Right lung (tissue), 5 donors: ENCODE data around the gene CTNNAL1. TPM values are rescaled to one million over a fixed set of nuclear protein-coding genes. Genes with fewer than 3 reads are reported as not detected.
"Not testable (repeated sequence)": the region's sequence is repeated elsewhere in the genome, so short reads cannot be mapped to it uniquely, and the experiment has no call there.

Source experiments
- DNase-seq, 2 donors: peaks; one replicate each; pipeline ENCODE4 v3.0.0-alpha.2; 2013
- polyA plus RNA-seq, 5 donors: library from polyadenylated mRNA; unstranded; fragments of 120-200 nt; gene quantifications; one replicate each; pipeline versions ENCODE4 v1.2.1 to v1.2.3, GENCODE V29; 2013; ENCODE audit warnings: inconsistent platforms in 1 of 5, low replicate concordance in 1 of 5; ENCODE audit not compliant: insufficient read length in 5 of 5, insufficient read depth in 1 of 5

CTNNAL1 gene
- polyA plus RNA-seq, 5 donors, result 74.8 to 94.0 (median 88.1) TPM

DNA sequence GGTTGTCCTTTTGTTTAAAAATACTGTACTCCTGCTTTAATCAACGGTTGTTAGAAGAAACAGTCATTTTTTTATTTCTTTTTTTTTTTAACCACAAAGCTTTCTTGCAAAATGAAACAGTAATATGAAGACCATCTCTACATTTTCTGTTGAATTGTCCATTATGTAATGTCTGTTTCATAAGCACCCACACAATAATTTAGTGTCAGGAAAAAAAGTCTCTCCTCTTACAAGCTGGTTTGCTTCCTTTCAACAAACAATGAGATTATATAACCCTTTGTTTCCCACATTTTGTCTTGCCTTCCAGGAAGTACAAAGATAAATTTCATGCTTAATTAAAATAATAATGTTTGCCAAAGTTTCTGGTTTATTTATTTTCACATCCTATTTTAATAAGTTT lies 16.7 kb downstream of the CTNNAL1 start:
- no peak for DNase-seq

DNA sequence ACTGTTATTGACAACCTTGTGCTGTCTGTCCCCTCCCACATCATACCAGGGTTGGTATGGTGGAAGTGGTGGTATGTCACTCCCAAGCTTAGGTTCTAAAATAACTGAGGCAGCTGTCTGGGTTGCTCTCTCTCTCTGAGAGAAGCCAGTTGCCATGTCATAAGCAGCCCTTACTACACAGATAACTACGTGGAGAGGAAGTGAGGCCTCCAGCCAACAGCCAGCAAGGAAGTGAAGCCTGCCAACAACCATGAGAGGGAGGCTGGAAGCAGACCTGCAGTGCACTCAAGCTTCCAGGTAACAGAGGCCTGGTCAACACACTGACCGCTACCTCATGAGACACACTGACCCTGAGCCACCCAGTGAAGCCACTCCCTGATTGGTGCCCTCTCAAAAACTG lies 18.6 kb downstream of the CTNNAL1 start:
- no peak for DNase-seq

DNA sequence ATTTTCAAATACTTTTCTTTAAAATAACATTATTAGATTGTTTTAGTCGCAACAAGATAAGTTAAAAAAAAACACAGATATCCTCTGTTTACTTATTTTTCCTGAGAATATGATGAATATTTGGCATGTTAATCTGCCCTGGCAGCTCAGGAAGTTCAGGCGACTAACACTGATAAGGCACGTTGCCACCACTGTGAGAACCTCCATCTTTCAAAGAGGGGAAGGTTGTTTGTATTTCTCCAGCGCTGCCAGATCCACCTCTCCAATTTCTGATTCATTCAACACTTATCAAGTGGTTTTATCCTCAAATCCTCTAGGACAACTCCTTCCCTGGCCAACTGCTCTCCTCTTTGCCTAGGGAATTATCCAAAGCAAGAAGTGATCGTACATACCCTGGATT lies 21.8 kb downstream of the CTNNAL1 start:
- DNase-seq, result no peak

DNA sequence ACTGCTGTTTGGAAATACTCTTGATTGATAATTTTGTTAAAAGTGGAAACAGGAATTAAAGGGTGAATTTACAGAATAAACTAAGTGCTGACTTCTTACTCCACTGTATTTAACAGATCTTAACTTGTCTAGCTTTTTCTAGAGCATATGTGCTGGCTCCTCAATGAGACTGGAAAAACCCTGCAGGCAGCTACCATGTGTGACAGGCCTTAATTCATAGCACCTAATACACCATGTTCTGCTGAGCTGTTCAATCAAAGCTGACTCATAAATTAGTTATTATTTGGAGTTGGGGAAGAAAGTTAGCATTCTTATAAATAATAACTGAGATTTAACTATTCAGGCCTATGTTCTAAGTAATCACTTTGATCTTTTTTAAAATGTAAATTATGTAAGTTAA lies 29.4 kb downstream of the CTNNAL1 start:
- DNase-seq, result no peak

DNA sequence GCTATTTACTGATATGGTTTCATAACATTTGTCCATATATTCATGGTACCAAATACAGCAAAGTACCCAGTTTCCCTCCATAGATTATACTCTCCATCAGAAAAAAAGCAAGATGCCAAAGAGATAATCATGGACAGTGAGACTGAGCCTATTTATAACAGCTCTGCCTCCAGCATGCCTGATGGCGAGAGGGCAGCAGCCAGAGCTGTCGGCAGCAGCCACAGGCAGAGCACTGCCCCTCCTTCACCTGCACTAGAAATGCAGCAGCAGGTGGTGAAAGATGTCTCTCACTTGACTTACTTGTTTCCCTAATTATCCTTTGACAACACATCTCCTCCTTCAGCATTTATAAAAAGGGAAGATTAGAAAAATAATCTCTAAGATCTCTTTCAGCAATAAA lies 32.4 kb downstream of the CTNNAL1 start:
- no peak for DNase-seq

DNA sequence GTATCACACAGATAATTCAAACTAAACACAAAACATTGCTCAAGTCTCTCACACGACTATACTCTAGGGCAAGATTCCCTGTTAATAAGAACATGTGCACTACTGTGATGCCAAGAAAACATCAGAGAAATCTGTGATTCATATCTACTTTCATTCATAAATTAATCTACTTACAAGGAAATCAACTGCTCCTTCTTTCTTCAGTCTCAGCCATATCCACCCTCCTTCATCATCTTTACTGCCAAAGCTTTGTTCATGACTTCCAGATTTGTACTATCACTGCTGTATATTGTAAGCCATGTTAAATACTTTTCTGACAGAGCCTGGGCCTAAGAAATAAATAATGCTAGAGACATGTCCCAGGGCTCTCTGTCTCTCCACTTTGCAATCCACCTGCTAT lies 35.1 kb downstream of the CTNNAL1 start:
- DNase-seq, result no peak

DNA sequence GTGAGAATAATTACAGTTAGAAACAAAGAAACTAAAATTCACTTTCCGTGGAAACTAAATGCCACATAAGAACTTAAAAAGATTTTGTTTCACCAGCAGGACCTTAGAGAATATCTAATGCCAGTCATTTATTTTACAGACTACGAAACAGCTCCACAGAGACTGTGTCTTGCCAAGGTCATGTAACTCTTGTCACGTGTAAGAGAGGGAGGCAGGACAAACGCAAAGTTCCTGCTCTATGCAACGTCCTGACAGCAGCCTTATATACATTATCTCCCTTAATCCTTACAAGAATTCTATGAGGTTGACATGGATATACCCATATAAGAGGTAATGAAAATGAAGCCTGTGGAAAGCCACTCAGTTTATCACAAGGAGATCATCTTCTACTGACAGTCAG lies 39.4 kb downstream of the CTNNAL1 start:
- DNase-seq, result peak; percentile 28 to 35

DNA sequence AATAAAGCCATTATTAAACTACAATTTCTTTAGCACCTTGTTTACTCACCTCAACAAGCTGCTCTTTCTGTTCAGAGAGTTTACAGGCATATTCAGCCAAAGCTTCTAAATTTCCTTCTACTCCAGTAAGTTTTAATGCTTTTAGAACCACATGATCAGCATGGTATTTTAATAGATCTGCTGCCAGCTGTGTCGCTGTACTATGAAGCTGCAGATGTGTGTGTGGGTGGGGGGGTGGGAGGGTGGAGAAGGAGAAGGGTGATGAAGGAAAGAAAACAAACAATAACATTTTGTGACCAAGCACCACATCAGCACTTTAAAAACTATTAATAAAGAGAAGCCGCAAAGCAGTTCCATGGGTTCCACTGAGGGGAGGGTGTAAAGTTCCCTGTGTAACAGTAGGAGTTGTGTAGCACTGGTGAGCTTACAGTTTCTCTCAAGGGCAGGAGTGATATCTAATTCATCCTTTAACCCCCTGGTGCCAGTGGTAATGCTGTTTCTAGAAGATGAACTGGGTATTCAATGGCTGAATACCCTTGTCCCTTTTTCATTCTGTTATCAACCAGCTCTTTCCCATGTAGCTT lies 40.6 kb downstream of the CTNNAL1 start:
- peak; percentile 44 to 57 for DNase-seq

DNA sequence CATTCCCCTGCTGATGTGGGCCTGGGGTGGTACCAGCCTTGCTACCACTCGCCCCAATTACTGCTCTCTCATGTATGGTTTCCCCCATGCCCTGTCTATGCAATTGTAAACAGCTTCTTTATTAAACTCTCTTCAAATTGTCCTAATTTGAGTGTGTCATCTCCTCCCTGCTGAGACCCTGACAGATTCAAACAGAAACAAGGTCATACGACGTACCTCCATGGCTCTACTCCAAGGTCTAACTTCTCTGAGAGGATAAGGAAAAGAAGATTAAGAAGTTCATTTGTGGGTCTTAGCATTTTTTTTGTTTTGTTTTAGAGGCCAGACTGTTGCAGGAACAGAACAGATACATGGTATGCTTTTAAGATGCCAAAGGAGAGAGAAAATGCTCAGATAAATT lies 41.1 kb downstream of the CTNNAL1 start:
- DNase-seq, result no peak

DNA sequence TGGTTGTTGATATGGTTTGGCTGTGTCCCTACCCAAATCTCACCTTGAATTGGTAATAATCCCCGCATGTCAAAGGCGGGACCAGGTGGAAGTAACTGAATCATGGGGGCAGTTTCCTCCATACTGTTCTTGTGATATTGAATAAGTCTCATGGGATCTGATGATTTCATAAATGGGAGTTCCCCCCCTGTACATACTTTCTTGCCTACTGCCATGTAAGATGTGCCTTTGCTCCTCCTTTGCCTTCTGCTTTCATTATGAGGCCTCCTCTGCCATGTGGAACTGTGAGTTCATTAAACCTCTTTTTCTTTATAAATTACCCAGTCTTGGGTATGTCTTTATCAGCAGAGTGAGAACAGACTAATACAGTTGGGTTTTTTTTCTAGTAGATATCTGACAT lies 41.9 kb downstream of the CTNNAL1 start:
- not testable (repeated sequence) for DNase-seq

DNA sequence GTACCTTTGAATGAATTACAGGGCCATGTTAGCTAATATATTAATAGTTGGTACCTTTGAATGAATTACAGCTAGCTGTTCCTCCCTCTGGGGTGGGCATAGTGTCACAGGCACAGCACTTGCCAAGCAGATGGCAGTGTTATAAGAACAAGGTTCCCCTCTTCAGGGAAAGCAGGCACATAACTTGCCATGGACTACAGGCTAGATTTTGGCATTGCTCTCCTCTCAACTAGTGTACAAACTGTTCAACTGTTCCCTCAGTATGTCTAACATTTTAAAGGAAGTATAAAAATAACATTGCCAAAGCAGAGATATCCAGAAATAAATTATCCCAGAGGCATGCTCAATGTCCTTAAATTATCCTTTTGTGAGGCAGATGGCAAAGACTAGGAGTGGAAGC lies 45.4 kb downstream of the CTNNAL1 start:
- DNase-seq, result no peak

DNA sequence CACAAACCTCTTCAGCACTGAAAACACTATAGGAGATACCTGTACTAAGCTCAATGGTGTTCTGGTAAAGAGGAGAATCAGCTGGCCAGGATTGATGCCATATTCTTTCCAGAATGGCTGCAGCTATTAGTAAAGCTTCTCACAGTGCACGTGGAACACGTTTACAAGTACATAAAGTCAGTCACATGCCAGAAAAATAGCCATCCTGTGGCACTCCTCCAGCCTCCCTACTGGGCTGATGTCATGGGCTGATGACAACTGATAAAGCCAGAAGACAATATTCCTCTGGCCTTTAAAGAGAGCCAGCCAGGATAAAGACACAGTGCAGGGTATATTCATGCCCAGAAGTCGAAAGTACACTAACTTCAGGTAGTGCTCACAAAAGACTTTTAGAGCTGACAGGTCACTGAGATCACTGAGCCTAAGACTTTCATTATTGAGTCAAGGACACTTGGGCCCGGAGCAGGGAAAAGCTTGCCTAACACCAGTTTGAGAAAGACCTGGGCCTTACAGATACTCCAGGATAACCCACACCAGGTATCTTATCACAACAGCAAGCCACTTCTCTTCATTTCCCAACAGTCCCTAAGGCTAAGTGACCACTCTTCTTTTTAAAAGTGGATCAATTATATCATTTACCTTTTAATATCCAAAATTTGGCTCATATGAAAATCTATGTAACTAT lies 49.7 kb downstream of the CTNNAL1 start:
- no peak for DNase-seq

DNA sequence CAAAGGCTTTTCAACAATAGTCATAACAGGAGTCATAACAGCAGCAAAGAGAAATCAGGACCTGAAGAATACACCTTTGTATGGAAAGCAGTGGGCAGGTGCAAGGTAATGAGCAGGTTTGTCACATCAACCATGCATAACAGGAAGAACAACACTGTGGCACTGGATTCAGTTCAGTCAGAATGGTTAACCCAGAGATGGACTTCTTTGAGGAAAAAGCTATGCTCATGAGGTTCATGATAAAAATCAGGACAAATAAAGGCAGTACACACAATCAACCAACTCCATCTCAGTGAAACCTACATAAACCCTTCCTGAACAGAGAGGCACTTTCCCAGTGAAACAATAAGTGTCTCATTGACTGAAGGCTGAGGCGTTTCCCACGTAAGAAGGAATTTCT lies 52.1 kb downstream of the CTNNAL1 start:
- no peak for DNase-seq

DNA sequence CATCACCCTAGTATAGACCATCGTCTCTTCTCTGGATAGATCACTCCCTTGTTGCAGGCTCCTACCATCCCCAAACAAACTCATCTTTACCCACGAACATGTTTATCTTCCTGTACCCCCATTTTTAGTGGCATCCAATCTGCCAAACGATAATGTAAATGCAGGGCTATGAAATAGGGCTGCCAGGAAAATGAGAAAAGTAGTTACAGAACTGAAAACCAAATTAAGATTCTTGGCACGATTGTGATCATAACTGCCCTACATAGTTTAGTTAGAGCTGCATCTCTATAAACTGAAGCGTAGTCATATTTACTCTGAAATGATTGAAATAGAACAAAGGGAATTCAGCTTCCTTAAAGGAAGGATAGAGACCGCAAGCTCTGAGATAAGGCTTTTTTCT lies 53.0 kb downstream of the CTNNAL1 start:
- DNase-seq, result no peak

DNA sequence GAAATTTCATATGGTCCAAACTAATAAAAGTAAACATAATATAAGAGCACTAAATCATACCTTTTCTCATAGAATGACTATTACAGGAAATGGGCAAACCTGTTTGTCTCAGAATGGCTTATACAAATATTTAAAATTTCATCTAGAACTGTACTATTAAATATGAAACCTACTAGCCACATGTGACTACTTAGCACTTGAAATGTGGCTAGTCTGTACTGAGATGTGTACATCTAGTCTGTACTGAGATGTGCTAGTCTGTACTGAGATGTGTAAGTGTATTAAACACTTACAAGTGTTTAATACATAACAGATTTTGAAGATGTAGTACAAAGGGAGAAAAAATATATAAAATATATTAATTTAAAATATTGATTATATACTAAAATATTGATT lies 56.7 kb downstream of the CTNNAL1 start:
- DNase-seq, result no peak

DNA sequence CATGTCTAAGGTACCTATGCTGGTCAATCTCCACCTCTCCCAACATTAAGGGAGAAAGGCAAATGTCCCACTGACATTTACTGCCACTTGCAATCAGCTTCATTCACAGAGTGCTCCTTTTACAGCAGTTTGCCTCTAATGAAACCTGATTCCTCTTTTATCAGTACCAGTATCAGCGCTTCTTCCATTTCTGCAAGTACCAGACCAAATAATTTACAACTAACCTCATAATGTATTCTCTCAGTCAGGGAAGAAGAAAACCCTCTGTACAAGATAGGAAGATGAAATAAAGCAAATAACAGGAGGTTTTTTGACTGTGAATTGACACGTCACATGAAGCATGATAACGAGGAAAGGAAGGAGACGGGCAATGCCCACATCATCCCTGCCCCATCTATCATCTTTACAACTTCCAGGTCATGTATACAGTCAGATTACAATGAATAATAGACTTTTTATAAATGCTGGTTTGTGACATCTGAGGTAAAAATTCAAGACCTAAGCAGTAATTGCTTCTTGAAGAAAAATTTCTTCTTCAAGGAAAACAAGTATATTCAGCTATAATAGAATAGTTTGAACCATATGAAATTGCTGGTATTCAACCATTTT lies 57.2 kb downstream of the CTNNAL1 start:
- DNase-seq, result no peak

DNA sequence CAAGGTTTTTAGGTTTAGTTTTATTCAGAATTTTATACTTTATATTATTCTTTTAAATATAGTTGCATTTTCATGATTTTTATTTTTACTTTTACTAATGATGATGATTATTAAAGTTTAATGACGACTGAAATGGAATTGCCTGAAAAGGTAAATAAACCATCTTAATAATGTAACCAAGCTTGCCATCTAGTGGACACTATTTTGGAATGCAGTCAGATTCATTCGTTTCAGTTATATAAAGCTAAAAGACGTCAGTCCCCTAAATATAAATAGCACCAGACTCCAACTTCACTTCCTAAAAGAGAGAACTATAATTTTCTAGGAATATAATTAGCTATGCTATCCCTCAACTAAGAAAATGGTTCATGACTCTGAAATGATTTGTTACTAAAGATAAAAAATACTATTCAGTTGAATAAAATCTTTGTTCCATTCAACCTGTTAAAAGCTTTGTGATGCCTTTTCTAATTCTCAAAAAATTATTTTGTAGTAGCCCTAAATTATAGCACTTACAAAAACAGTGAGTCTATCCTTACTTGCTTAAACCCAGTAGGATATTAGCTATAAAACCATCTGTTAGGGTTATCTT lies 59.2 kb downstream of the CTNNAL1 start:
- no peak for DNase-seq

DNA sequence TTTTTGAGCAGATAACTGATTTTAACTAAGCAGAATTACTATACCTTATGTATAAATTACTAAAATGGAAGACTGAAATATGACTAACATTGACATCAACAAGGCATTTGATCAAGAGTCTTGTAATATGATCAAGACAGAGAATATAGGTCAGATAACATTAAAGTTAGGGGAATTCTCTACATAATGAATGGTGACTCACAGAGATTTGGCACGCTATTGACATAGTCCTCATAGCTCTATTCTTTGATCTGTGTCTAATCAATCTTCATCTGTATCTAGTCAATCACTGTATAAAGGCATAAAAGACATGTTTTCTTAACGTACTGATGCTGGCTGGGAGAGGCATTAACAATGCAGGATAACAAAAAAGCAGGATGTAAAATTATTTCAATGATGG lies 61.7 kb downstream of the CTNNAL1 start:
- no peak for DNase-seq

DNA sequence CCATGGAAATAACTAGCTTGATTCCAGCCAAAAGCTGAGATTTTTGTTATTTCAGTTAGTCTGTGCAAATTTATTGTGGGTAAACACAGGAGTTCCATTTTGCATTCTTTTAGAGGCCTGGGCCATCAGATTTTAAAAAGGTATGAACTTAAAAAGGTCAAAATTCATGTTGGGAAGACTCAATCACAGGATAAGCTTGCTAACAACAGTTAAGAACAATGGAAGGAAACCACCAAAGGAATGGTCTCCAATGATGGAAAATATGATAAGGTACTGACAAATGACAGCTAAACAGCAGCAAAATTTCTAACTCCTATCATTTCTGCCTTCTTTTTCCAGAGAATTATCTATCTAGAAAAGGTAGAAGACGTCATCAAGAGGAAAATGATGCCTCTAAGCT lies 63.1 kb downstream of the CTNNAL1 start:
- DNase-seq, result no peak

DNA sequence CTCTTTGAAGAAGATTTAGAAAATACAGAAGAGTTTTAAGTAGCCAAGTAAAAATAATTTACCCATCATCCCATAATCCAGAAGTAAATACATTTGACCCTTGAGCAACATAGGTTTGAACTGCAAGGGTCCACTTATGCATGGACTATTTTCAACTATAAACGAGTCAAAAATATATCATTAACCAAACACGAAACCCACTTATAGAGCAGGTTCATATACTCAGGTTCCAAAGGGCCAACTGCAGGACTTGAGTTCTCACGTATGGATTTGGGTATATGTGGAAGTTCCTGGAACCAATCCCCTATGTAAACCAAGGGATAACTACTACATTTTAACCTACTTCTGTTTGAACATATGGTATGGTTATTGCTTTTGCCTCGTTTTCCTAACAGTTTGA lies 73.3 kb downstream of the CTNNAL1 start:
- no peak for DNase-seq

DNA sequence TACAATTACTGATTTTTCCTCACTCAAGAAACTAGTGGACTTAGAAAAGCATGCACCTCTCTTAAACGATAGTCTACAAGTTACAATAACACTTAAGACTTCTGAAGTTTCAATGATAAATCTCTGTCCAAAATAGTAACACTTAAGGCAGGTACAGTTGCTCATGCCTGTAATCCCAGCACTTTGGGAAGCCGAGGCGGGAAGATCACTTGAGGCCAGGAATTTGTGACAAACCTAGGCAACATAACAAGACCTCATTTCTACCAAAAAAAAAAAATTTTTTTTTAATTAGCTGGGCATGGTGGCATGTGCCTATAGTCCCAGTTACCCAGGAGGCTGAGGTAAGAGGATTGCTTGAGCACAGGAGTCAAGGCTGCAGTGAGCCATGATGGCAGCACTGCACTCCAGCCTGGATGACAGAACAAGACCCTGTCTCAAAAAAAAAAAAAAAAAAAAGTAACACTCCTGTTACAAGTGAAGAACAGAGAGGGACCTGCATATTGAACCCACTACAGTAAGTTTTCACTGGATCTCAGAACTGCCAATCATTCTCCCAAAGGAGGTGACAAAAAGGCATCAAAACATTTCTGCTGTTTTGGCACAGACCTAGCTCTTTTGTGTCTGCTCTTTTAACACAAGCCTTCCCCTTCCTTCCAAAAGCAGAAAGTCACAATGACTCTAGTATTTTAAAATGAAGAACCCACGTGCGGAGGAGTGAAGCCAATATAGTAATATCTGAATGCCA lies 75.6 kb downstream of the CTNNAL1 start:
- no peak for DNase-seq

DNA sequence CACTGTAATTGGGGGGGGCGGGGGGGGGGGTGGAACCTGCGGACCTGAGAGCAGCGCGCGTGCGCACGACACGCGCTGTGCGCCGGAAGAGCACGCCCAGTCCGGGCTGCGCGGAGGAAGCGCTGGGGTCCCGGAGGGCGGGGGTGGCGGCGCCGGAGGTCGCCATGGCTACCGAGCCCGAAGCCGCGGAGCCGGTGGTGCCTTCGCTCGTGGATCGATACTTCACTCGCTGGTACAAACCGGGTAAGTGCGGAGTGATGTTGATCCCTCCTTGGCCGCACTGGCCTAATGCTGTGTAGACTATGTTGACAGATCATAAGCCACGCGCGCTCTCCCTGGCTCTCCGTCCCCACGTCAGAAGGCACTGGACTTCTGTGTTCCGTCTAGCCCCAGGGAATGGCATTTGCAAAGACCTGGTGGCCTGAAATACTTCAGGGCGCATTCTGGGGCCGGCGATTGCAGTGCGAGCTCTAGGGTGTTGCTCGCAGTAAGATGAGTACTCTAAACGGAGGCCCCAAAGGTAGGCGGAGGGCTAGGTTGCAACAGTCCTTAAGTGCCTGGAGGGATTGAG lies 78.9 kb downstream of the CTNNAL1 start, which contains the start of gene ABITRAM:
ABITRAM (plus strand) TSS at position 78 of the 571 bp plus-strand sequence; CDS start at position 165, 87 bp downstream.
- peak in 1 of 2 donors; percentile 89 for DNase-seq
